H9 (cell line): Measurements from ENCODE around the gene A1BG. TPM values are rescaled to one million over a fixed set of nuclear protein-coding genes. Genes with fewer than 3 reads are reported as not detected.
A peak's percentile ranks its signal among the peaks of the same experiment; 100 is the strongest.

Source experiments
- DNase-seq: peaks from one replicate; pipeline ENCODE4 v3.0.0-alpha.2; 2017
- H2AFZ ChIP-seq: one replicate; pipeline ENCODE4 v1.6.1; 2013; ENCODE audit warnings: mild to moderate bottlenecking, low read length, control low read depth, moderate library complexity
- H2AK5ac ChIP-seq: 2 replicates; pipeline ENCODE4 v1.6.1; 2013; ENCODE audit warnings: low read length, control low read depth, mixed read lengths; ENCODE audit not compliant: insufficient read length
- H2BK120ac ChIP-seq: one replicate; pipeline ENCODE4 v1.6.1; 2013; ENCODE audit warnings: low read depth, mild to moderate bottlenecking, low read length, control low read depth, inconsistent platforms; ENCODE audit not compliant: poor library complexity, severe bottlenecking
- H2BK12ac ChIP-seq: 2 replicates; pipeline ENCODE4 v1.6.1; 2013; ENCODE audit warnings: low read length, control low read depth, mixed read lengths, low read depth; ENCODE audit not compliant: insufficient read length
- H2BK15ac ChIP-seq: 2 replicates; pipeline ENCODE4 v1.6.1; 2013; ENCODE audit warnings: low read depth, low read length, control low read depth
- H2BK20ac ChIP-seq: one replicate; pipeline ENCODE4 v1.6.1; 2013; ENCODE audit warnings: low read depth, mild to moderate bottlenecking, low read length, control low read depth, inconsistent platforms; ENCODE audit not compliant: poor library complexity, severe bottlenecking
- H2BK5ac ChIP-seq: 2 replicates; pipeline ENCODE4 v1.6.1; 2013; ENCODE audit warnings: low read length, control low read depth, mixed read lengths; ENCODE audit not compliant: insufficient read length
- H3K14ac ChIP-seq: 2 replicates; pipeline ENCODE4 v1.6.1; 2013; ENCODE audit warnings: low read length, control low read depth; ENCODE audit not compliant: insufficient read depth
- H3K18ac ChIP-seq: 2 replicates; pipeline ENCODE4 v1.6.1; 2013; ENCODE audit warnings: low read depth, mild to moderate bottlenecking, mixed read lengths, low read length, control low read depth; ENCODE audit not compliant: insufficient read length
- H3K23ac ChIP-seq: 2 replicates; pipeline ENCODE4 v1.6.1; 2013; ENCODE audit warnings: low read length, control low read depth, mixed read lengths, low read depth; ENCODE audit not compliant: insufficient read length
- H3K23me2 ChIP-seq: 2 replicates; pipeline ENCODE4 v1.6.1; 2013; ENCODE audit warnings: low read depth, mild to moderate bottlenecking, mixed read lengths, low read length, control low read depth; ENCODE audit not compliant: insufficient read length, poor library complexity, severe bottlenecking
- H3K27ac ChIP-seq: 2 replicates; pipeline ENCODE4 v1.5.1; 2013; ENCODE audit warnings: low read length, control low read depth, mixed read lengths, low read depth; ENCODE audit not compliant: insufficient read length
- H3K27me3 ChIP-seq: 2 replicates; pipeline ENCODE4 v1.6.1; 2013; ENCODE audit warnings: low read length, control low read depth, inconsistent platforms; ENCODE audit not compliant: insufficient read depth
- H3K4ac ChIP-seq: 2 replicates; pipeline ENCODE4 v1.6.1; 2013; ENCODE audit warnings: low read depth, mild to moderate bottlenecking, control low read depth, inconsistent platforms, low read length, moderate library complexity
- H3K4me1 ChIP-seq: 2 replicates; pipeline ENCODE4 v1.6.1; 2013; ENCODE audit warnings: low read length, control low read depth, inconsistent platforms; ENCODE audit not compliant: insufficient read depth
- H3K4me2 ChIP-seq: 2 replicates; pipeline ENCODE4 v1.6.1; 2013; ENCODE audit warnings: low read length, control low read depth, mixed read lengths; ENCODE audit not compliant: insufficient read length, insufficient read depth
- H3K56ac ChIP-seq: 2 replicates; pipeline ENCODE4 v1.6.1; 2013; ENCODE audit warnings: low read depth, mild to moderate bottlenecking, mixed read lengths, low read length, control low read depth; ENCODE audit not compliant: insufficient read length
- H3K79me1 ChIP-seq: 2 replicates; pipeline ENCODE4 v1.6.1; 2013; ENCODE audit warnings: low read depth, mild to moderate bottlenecking, moderate library complexity, low read length, control low read depth, inconsistent platforms; ENCODE audit not compliant: insufficient read depth, poor library complexity, severe bottlenecking
- H3K79me2 ChIP-seq: 2 replicates; pipeline ENCODE4 v1.6.1; 2013; ENCODE audit warnings: low read length, control low read depth, inconsistent platforms; ENCODE audit not compliant: insufficient read depth
- H3K9ac ChIP-seq: 2 replicates; pipeline ENCODE4 v1.6.1; 2013; ENCODE audit warnings: low read length, control low read depth, mixed read lengths; ENCODE audit not compliant: insufficient read length; ENCODE audit errors: extremely low read depth
- H3K9me3 ChIP-seq: one replicate; pipeline ENCODE4 v1.6.1; 2013; ENCODE audit warnings: low read depth, low read length, inconsistent platforms; ENCODE audit not compliant: control insufficient read depth
- H3T11ph ChIP-seq: one replicate; pipeline ENCODE4 v1.6.1; 2013; ENCODE audit warnings: mild to moderate bottlenecking, low read length, control low read depth, inconsistent platforms
- H4K20me1 ChIP-seq: one replicate; pipeline ENCODE4 v1.6.1; 2013; ENCODE audit not compliant: control insufficient read depth, insufficient read length, insufficient read depth
- H4K5ac ChIP-seq: 2 replicates; pipeline ENCODE4 v1.6.1; 2013; ENCODE audit warnings: low read depth, mild to moderate bottlenecking, mixed read lengths, low read length, control low read depth; ENCODE audit not compliant: insufficient read length
- H4K8ac ChIP-seq: replicated peaks from 2 replicates; pipeline ENCODE4 v1.6.1; 2013; ENCODE audit warnings: low read length, control low read depth, mixed read lengths, low read depth; ENCODE audit not compliant: insufficient read length
- H4K91ac ChIP-seq: 2 replicates; pipeline ENCODE4 v1.6.1; 2013; ENCODE audit warnings: low read depth, mild to moderate bottlenecking, moderate library complexity, mixed read lengths, low read length, control low read depth; ENCODE audit not compliant: insufficient read length
- H3K27ac Mint-ChIP-seq, 3 experiments: 2 replicates in 2 of 3; 3 replicates in 1 of 3; pipeline ENCODE4 v1.8.0; 2020 to 2021; ENCODE audit warnings: mixed read lengths in 3 of 3, mild to moderate bottlenecking in 1 of 3, moderate library complexity in 1 of 3
- H3K27me3 Mint-ChIP-seq: 2 replicates; pipeline ENCODE4 v1.8.0; 2021; ENCODE audit warnings: low read depth, mild to moderate bottlenecking, moderate library complexity, mixed read lengths
- H3K36me3 Mint-ChIP-seq, 3 experiments: 2 replicates in 2 of 3; 3 replicates in 1 of 3; pipeline ENCODE4 v1.8.0; 2020 to 2021; ENCODE audit warnings: low read depth in 3 of 3, mixed read lengths in 3 of 3; ENCODE audit not compliant: insufficient read depth in 1 of 3
- H3K4me1 Mint-ChIP-seq, 2 experiments: 2 replicates each; pipeline ENCODE4 v1.8.0; 2020; ENCODE audit warnings: mixed read lengths in 2 of 2
- H3K4me3 Mint-ChIP-seq, 2 experiments: 2 replicates in 1 of 2; 3 replicates in 1 of 2; pipeline ENCODE4 v1.8.0; 2020 to 2021; ENCODE audit warnings: mild to moderate bottlenecking in 2 of 2, mixed read lengths in 2 of 2, moderate library complexity in 1 of 2
- H3K9me3 Mint-ChIP-seq, 2 experiments: 2 replicates in 1 of 2; 3 replicates in 1 of 2; pipeline ENCODE4 v1.8.0; 2020; ENCODE audit warnings: mild to moderate bottlenecking in 2 of 2, mixed read lengths in 2 of 2, moderate library complexity in 1 of 2
- CTCF ChIP-seq: fragments of 200-600 bp; sonication (generic); conservative IDR thresholded peaks from 3 replicates; pipeline ENCODE4 v1.8.0; 2021; ENCODE audit warnings: antibody characterized with exemption, mild to moderate bottlenecking
- WGBS: extraction: QIAGEN DNeasy Blood & Tissue Kit; methylation state at CpG from one replicate; pipeline ENCODE4 v1.1.7; 2013; ENCODE audit warnings: missing lambda C conversion rate, low lambda C conversion rate, mixed read lengths; ENCODE audit not compliant: insufficient read length; ENCODE audit errors: extremely low coverage; 5-methylcytosine and 5-hydroxymethylcytosine counted together
- total RNA-seq: library from RNA; stranded (reverse); gene quantifications from 2 replicates; pipeline ENCODE4 v1.2.1, GENCODE V29; 2021

Gene A1BG
- total RNA-seq, 1 experiment from 2014 or later = 17.4 TPM

- no peak overlapping the region for H2BK5ac ChIP-seq
- no peak overlapping the region for H3K18ac ChIP-seq
- no peaks in the 10 kb centered on the region; the same call in 1 of the 2 replicates for H3K4me1 ChIP-seq
- DNase-seq = no peak
- H3K56ac ChIP-seq = no peak overlapping the region
- no peak overlapping the region for H2BK15ac ChIP-seq
- no peak overlapping the region for H2AFZ ChIP-seq
- H3K14ac ChIP-seq = no peak overlapping the region
- no peak overlapping the region for H2BK12ac ChIP-seq
- H3K79me2 ChIP-seq = no peaks in the 10 kb centered on the region
- peaks cover 13% of the 10 kb centered on the region for H3K23me2 ChIP-seq
- no peak for TF ChIP-seq CTCF
- no peak overlapping the region for H3T11ph ChIP-seq
- H4K8ac ChIP-seq = no peak overlapping the region
- no peak overlapping the region for H3K27ac ChIP-seq
- no peak overlapping the region for H4K91ac ChIP-seq
- no peak overlapping the region for H4K5ac ChIP-seq
- H3K23ac ChIP-seq = no peak overlapping the region
- Mint-ChIP-seq H3K4me1 (peaks cover 10 to 16% of the 10 kb centered on the region in 2 experiments), H3K4me3 (peak overlapping the region in 1 of 2 experiments; percentile 40; a peak in 2 of 5 replicates), H3K36me3 (peaks cover 17 to 21% (median 19%) of the 10 kb centered on the region in 3 experiments; a peak in 6 of 7 replicates), H3K27me3 (peaks cover 14% of the 10 kb centered on the region), H3K27ac (no peak overlapping the region), H3K9me3 (no peaks in the 10 kb centered on the region)
- H2AK5ac ChIP-seq = no peak overlapping the region
- no peak overlapping the region for H3K4ac ChIP-seq
- H3K27me3 ChIP-seq = no peaks in the 10 kb centered on the region; the same call in 1 of the 2 replicates
- no peaks in the 10 kb centered on the region for H3K79me1 ChIP-seq
- no peak overlapping the region for H3K9ac ChIP-seq
- H3K4me2 ChIP-seq = no peak overlapping the region
- peaks cover 5% of the 10 kb centered on the region for H4K20me1 ChIP-seq
- WGBS = no CpG with 5 or more reads among the region's 4 CpGs
- H3K9me3 ChIP-seq = no peaks in the 10 kb centered on the region
- H2BK120ac ChIP-seq = no peak overlapping the region
- no peak overlapping the region for H2BK20ac ChIP-seq
Measured at GRCh38 chr19:58398087-58398486, 44.8 kb upstream of the A1BG start.
